Endothelial cell (in vitro differentiated cells): ENCODE results near the gene CPSF3. TPM values are rescaled to one million over a fixed set of nuclear protein-coding genes. Genes with fewer than 3 reads are reported as not detected.
"Not testable (repeated sequence)": the region's sequence is repeated elsewhere in the genome, so short reads cannot be mapped to it uniquely, and the experiment has no call there.

Experiments
- DNase-seq: peaks from one replicate; pipeline ENCODE4 v3.0.0; 2021; ENCODE audit warnings: low spot score
- H3K27ac Mint-ChIP-seq: one replicate; pipeline ENCODE4 v1.8.0; 2021; ENCODE audit warnings: mixed read lengths, inconsistent platforms; ENCODE audit not compliant: unreplicated experiment
- H3K27me3 Mint-ChIP-seq: one replicate; pipeline ENCODE4 v1.8.0; 2021; ENCODE audit warnings: mild to moderate bottlenecking, moderate library complexity, mixed read lengths, inconsistent platforms; ENCODE audit not compliant: unreplicated experiment
- H3K36me3 Mint-ChIP-seq: one replicate; pipeline ENCODE4 v1.8.0; 2021; ENCODE audit warnings: mild to moderate bottlenecking, low read depth, mixed read lengths, inconsistent platforms; ENCODE audit not compliant: unreplicated experiment
- H3K4me1 Mint-ChIP-seq: one replicate; pipeline ENCODE4 v1.8.0; 2021; ENCODE audit warnings: mild to moderate bottlenecking, mixed read lengths, inconsistent platforms; ENCODE audit not compliant: unreplicated experiment
- H3K4me3 Mint-ChIP-seq: one replicate; pipeline ENCODE4 v1.8.0; 2021; ENCODE audit warnings: mild to moderate bottlenecking, mixed read lengths, inconsistent platforms; ENCODE audit not compliant: unreplicated experiment
- H3K9me3 Mint-ChIP-seq: one replicate; pipeline ENCODE4 v1.8.0; 2021; ENCODE audit warnings: mixed read lengths, inconsistent platforms; ENCODE audit not compliant: unreplicated experiment
- total RNA-seq: library from RNA; stranded (reverse); fragmentation: NEBNext Ultra II Directional; extraction: Animal tissue kit (Norgen Biotek cat#: 25700); gene quantifications from one replicate; pipeline ENCODE4 v1.2.1, GENCODE V29; 2021; ENCODE audit not compliant: unreplicated experiment
- TF ChIP-seq, protein P1 (sequence below): fragments of 200-600 bp; sonication (generic); IDR thresholded peaks from one replicate; pipeline ENCODE4 v1.5.0; 2021; ENCODE audit warnings: antibody characterized with exemption; ENCODE audit not compliant: unreplicated experiment

The CPSF3 gene
- total RNA-seq, 1 donor from 2014 or later: 55.2 TPM

DNA sequence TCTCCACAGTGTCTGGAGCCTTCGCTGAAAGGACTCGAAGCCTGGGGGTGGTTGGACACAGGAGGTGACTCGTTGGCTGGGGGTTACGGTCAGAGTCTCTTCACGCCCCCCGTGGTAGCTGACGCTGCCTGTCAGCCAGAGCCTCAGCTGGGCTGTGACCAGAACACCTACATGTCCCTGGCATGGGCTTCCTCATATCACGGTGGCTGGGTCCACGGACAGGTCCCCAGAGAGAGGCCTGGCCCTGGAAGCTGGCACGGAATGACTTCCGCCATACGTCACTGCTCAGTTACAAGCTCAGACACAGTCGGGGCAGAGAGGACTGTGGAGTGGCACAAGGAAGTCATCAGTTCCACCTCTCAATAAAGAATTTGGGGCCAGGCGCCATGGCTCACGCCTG lies 28.6 kb upstream of the CPSF3 start:
- Mint-ChIP-seq H3K27me3 (peaks cover 11% of the 10 kb centered on the region), H3K4me3 (no peak overlapping the region), H3K27ac (no peak overlapping the region), H3K4me1 (peaks cover 37% of the 10 kb centered on the region), H3K9me3 (no peaks in the 10 kb centered on the region), H3K36me3 (peaks cover 22% of the 10 kb centered on the region)
- DNase-seq: no peak
- TF ChIP-seq, protein P1, sequence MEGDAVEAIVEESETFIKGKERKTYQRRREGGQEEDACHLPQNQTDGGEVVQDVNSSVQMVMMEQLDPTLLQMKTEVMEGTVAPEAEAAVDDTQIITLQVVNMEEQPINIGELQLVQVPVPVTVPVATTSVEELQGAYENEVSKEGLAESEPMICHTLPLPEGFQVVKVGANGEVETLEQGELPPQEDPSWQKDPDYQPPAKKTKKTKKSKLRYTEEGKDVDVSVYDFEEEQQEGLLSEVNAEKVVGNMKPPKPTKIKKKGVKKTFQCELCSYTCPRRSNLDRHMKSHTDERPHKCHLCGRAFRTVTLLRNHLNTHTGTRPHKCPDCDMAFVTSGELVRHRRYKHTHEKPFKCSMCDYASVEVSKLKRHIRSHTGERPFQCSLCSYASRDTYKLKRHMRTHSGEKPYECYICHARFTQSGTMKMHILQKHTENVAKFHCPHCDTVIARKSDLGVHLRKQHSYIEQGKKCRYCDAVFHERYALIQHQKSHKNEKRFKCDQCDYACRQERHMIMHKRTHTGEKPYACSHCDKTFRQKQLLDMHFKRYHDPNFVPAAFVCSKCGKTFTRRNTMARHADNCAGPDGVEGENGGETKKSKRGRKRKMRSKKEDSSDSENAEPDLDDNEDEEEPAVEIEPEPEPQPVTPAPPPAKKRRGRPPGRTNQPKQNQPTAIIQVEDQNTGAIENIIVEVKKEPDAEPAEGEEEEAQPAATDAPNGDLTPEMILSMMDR: no peak

DNA sequence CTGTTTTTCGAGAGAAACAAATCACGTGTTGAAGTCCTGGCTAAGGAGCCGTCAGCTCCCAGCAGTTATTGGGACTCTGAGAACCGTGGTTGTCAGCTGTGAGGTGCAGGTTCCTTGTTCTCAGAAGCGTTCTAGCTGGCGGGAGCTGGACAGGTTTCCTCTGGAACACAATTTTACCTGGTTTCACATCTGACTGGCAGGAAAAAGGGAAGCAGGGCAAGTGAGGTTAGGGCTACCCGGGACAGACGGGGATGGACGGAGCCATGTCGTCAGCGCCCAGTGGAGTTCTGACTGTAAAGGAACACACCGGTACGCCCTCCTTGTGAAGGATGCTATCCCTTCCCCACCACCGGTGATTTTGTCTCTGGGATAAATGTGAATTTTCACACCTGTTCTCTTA lies 26.3 kb upstream of the CPSF3 start:
- TF ChIP-seq, protein P1: no peak
- no peaks in the 10 kb centered on the region for H3K9me3 Mint-ChIP-seq
- H3K36me3 Mint-ChIP-seq: peaks cover 9% of the 10 kb centered on the region
- H3K4me3 Mint-ChIP-seq: peak overlapping the region; percentile 23
- H3K27ac Mint-ChIP-seq: no peak overlapping the region
- H3K27me3 Mint-ChIP-seq: peaks cover 7% of the 10 kb centered on the region
- peaks cover 28% of the 10 kb centered on the region for H3K4me1 Mint-ChIP-seq
- no peak for DNase-seq

DNA sequence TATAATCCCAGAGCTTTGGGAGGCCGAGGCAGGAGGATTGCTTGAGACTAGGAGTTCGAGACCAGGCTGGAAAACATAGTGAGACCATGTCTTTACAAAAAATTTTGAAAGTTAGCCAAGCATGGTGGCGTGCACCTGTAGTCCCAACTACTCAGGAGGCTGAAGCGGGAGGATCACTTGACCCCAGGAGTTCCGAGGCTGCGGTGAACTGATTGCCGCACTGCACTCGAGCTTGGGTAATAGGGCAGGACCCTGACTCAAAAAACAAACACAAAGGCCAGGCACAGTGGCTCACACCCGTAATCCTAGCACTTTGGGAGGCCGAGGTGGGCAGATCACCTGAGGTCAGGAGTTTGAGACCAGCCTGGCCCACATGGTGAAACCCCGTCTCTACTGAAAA lies 25.2 kb upstream of the CPSF3 start:
- H3K4me3 Mint-ChIP-seq, H3K9me3 Mint-ChIP-seq, H3K27me3 Mint-ChIP-seq, H3K27ac Mint-ChIP-seq, DNase-seq: not testable (repeated sequence)
- Mint-ChIP-seq H3K36me3 (peaks cover 12% of the 10 kb centered on the region), H3K4me1 (peaks cover 20% of the 10 kb centered on the region)

DNA sequence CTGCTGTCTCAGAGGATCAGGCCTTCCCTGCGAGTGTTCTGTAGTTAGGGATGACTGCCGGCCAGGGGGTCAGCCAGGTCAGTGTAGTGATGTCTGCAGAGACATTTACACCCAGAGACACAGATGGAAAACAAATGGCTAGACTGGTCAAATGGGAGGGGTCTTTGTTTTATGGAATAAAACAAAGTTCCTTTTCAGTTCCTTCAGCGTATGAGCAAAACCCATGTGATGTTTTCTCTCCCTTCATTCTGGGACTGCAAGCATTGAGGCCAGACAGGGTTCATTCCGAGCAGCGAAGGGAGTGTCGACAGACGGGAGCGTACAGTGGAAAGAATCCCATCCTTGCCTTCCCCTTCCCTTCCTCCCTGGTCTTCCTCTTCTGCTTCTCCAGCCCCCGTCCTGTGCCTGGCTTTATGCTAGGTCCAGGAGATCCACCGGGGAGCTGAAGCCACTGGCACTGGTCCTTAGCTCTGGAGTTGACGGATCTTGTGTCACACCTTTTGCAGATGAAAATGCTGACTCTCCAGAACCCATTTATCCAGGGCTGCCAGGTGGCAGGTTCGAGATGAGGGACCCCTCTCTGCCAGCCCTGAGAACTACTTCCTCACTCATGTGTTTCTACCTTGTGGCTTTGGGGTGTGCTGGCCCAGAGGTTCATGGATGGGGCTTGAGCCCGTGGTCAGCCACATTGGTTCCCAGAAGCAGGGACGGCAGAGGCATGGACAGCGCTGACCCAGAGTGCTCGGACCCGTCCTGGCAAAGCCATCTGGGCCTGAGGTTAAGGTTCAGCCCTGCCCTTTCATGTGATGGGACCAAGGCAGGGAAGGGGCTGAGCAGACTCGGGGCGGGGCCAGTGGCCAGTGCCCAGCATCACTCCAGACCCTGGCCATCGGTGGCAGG lies 24.3 kb upstream of the CPSF3 start:
- peaks cover 16% of the 10 kb centered on the region for H3K4me1 Mint-ChIP-seq
- H3K9me3 Mint-ChIP-seq: no peaks in the 10 kb centered on the region
- TF ChIP-seq, protein P1: no peak
- H3K4me3 Mint-ChIP-seq: no peak overlapping the region
- no peak overlapping the region for H3K27ac Mint-ChIP-seq
- DNase-seq: no peak
- H3K36me3 Mint-ChIP-seq: peaks cover 12% of the 10 kb centered on the region
- H3K27me3 Mint-ChIP-seq: peaks cover 7% of the 10 kb centered on the region

DNA sequence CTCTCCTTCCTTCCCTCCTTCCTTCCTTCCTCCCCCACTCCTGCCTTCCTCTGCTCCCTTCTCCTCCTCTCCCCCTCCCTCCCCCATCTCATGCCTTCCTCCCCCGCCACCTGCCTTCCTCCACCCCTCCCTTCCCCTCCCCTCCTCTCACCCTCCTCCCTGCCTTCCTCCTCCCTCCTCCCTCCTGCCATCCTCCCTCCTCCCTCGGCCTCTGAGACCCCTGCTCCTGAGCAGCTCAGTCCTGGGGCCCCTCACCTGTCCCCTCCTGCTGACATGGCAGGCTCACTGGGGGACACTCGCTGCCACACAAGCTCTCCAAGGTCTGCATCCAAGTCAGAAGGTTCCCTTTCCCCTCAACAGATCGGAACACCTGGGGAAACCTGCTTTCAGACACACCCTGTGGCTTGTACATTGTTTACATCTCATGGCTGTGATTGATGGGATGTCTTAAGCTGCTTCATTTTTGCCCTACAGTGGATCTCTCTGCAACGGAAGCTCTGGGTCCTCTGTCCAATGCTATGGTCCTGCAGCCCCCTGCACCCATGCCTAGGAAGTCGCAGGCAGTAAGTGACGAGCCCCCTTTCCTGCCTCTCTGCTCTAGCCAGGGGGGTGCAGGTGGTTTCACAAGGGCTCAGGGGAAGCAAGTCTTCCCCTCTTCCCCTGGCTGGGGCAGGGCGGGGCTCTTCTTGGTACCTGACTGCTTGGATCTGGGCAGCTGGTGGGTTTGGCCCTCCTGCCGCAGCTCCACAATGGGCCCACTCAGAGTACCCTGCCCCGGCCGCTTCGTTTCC lies 23.0 kb upstream of the CPSF3 start:
- Mint-ChIP-seq H3K4me3 (no peak overlapping the region), H3K4me1 (peaks cover 16% of the 10 kb centered on the region), H3K27me3 (peaks cover 6% of the 10 kb centered on the region), H3K9me3 (no peaks in the 10 kb centered on the region), H3K27ac (no peak overlapping the region), H3K36me3 (peaks cover 6% of the 10 kb centered on the region)
- no peak for DNase-seq
- TF ChIP-seq, protein P1: no peak
